Mucosa of stomach (tissue), 1 donor: Measurements from ENCODE around the gene EMX1.

Experiments
- H3K27me3 ChIP-seq: one replicate; pipeline ENCODE4 v1.7.0; 2013; ENCODE audit warnings: mild to moderate bottlenecking, low read length; ENCODE audit not compliant: control insufficient read depth, insufficient read depth
- H3K36me3 ChIP-seq: one replicate; pipeline ENCODE4 v1.7.0; 2013; ENCODE audit warnings: low read length; ENCODE audit not compliant: control insufficient read depth, insufficient read depth
- H3K4me1 ChIP-seq: one replicate; pipeline ENCODE4 v1.7.0; 2013; ENCODE audit warnings: mild to moderate bottlenecking, low read length; ENCODE audit not compliant: control insufficient read depth, insufficient read depth
- H3K4me3 ChIP-seq: one replicate; pipeline ENCODE4 v1.7.0; 2013; ENCODE audit warnings: low read length
- H3K9ac ChIP-seq: one replicate; pipeline ENCODE4 v1.7.0; 2013; ENCODE audit warnings: mild to moderate bottlenecking, low read length, moderate library complexity
- H3K9me3 ChIP-seq: one replicate; pipeline ENCODE4 v1.7.0; 2013; ENCODE audit warnings: mild to moderate bottlenecking, low read length, moderate library complexity; ENCODE audit not compliant: control insufficient read depth
- donor health status: Pancreatic carcinoma.

Gene EMX1

GRCh38 chr2:72984172-72984671, 66.9 kb downstream of the EMX1 start:
- Histone ChIP-seq H3K4me3 (no peak overlapping the region), H3K4me1 (peaks cover 17% of the 10 kb centered on the region), H3K9ac (no peak overlapping the region), H3K36me3 (no peaks in the 10 kb centered on the region), H3K27me3 (no peaks in the 10 kb centered on the region), H3K9me3 (no peaks in the 10 kb centered on the region)
